Panc1 (cell line): ENCODE results near the gene SLIT3. TPM values are rescaled to one million over a fixed set of nuclear protein-coding genes. Genes with fewer than 3 reads are reported as not detected.
A peak's percentile ranks its signal among the peaks of the same experiment; 100 is the strongest.

ENCODE experiments used
- ATAC-seq: fragments of 200-7000 bp; cut with Tn5 transposase; 2 replicates; pipeline ENCODE4 v1.9.1; 2020; ENCODE audit warnings: mild to moderate bottlenecking, moderate library complexity
- BruUV-seq: library from RNA; stranded (reverse); fragments of 400-500 nt; replicated peaks from 2 replicates; lab custom pipeline; 2021; lab: Mats Ljungman, UMichigan
- CTCF ChIA-PET: fragments of 300-600 bp; sonication (Branson Sonifier 250); formaldehyde crosslinking; loops from one replicate; lab custom pipeline; 2022; ENCODE audit warnings: antibody characterized with exemption; lab: Charles Lee
- POLR2A ChIA-PET: fragments of 300-600 bp; sonication (Branson Sonifier 250); formaldehyde crosslinking; loops from one replicate; lab custom pipeline; 2022; ENCODE audit warnings: antibody characterized with exemption; lab: Charles Lee
- DNase-seq: peaks from one replicate; pipeline ENCODE4 v3.0.0-alpha.2; 2010; ENCODE audit warnings: low read depth, low spot score
- H3K27ac ChIP-seq: 2 replicates; pipeline ENCODE4 v1.5.1; 2011; ENCODE audit warnings: mild to moderate bottlenecking, low read length, inconsistent platforms
- H3K27me3 ChIP-seq: fragments of 200-500 bp; sonication (Bioruptor generic); 2 replicates; pipeline ENCODE4 v1.6.0; 2014; ENCODE audit warnings: low read length, inconsistent platforms; ENCODE audit not compliant: control insufficient read depth, insufficient read depth
- H3K36me3 ChIP-seq: fragments of 200-500 bp; sonication (Bioruptor generic); 2 replicates; pipeline ENCODE4 v1.5.1; 2014; ENCODE audit warnings: inconsistent platforms, mild to moderate bottlenecking, low read length, moderate library complexity; ENCODE audit not compliant: control insufficient read depth, insufficient read depth
- H3K4me1 ChIP-seq: 2 replicates; pipeline ENCODE4 v1.5.1; 2011; ENCODE audit warnings: inconsistent platforms, mild to moderate bottlenecking, low read length, moderate library complexity; ENCODE audit not compliant: control insufficient read depth, insufficient read depth
- H3K4me3 ChIP-seq, 2 experiments: 2 replicates each; pipeline ENCODE4 v1.5.1; 2011 to 2012; ENCODE audit warnings: low read depth in 2 of 2, low read length in 2 of 2, mild to moderate bottlenecking in 2 of 2, inconsistent platforms in 1 of 2, moderate library complexity in 1 of 2
- H3K9me3 ChIP-seq: fragments of 200-500 bp; sonication (Bioruptor generic); 2 replicates; pipeline ENCODE4 v1.5.1; 2014; ENCODE audit warnings: low read depth, mild to moderate bottlenecking, inconsistent platforms, low read length, moderate library complexity; ENCODE audit not compliant: control insufficient read depth, insufficient read depth
- POLR2AphosphoS5 ChIP-seq: IDR thresholded peaks from 2 replicates; pipeline ENCODE4 v1.6.1; 2012; ENCODE audit warnings: mild to moderate bottlenecking, low read depth, low read length, moderate library complexity
- SIN3A ChIP-seq: IDR thresholded peaks from 2 replicates; pipeline ENCODE4 v1.6.1; 2012; ENCODE audit warnings: low read depth, mild to moderate bottlenecking, low read length, moderate library complexity, borderline replicate concordance; ENCODE audit not compliant: insufficient read depth
- TCF7L2 ChIP-seq: IDR thresholded peaks from 2 replicates; pipeline ENCODE4 v1.6.1; 2011; ENCODE audit warnings: mild to moderate bottlenecking, low read depth, low read length, inconsistent platforms
- in situ Hi-C: cut with HindIII; loops from 2 replicates; pipeline ENCODE4 v1.10.0; 2016; ENCODE audit warnings: low sequenced_read_pairs, low pct_unique_long_range_greater_than_20kb
- intact Hi-C: fragments of 100-400 bp; cut with micrococcal nuclease; formaldehyde crosslinking; loops from one replicate; pipeline ENCODE4 v1.10.0; 2022; ENCODE audit not compliant: unreplicated experiment
- total RNA-seq: library from RNA; stranded (reverse); gene quantifications from one replicate; pipeline ENCODE4 v1.2.1, GENCODE V29; 2021; ENCODE audit not compliant: unreplicated experiment
- TF ChIP-seq, protein P1 (sequence below), 2 experiments: IDR thresholded peaks; 2 replicates each; pipeline ENCODE4 v1.6.1; 2011 to 2012; ENCODE audit warnings: low read depth in 2 of 2, control low read depth in 1 of 2, low read length in 1 of 2, mild to moderate bottlenecking in 1 of 2, moderate library complexity in 1 of 2; ENCODE audit not compliant: insufficient read depth in 1 of 2
- TF ChIP-seq, protein P2 (sequence below): fragments of 450-650 bp; IDR thresholded peaks from 2 replicates; pipeline ENCODE4 v1.5.1; 2017; ENCODE audit warnings: mild to moderate bottlenecking

Gene SLIT3
- total RNA-seq, 1 experiment from 2014 or later: 26.4 TPM

DNA sequence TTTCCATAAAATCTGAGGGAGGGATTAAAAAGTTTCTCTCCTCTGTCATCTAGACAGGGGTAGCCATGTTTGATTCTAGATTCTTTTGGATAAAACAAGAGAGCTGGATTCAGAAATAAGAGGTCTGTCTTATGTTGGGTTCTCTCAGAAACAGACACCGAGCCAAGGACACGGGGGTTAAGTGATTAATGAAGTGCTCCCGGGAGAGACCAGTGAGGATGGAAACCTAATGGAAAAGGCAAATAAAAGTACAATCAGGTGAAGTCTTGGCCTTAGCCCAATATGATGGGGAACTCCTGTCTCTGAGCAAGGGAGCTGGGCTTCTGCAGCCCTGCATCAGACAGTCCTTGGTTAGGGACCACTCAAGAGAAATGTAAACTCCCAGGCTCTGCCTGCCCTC is 413.0 kb downstream of the SLIT3 start:
- intact Hi-C loops: no loop called here
- ATAC-seq (no peak), DNase-seq (no peak)
- Histone ChIP-seq H3K9me3 (no peaks in the 10 kb centered on the region), H3K27me3 (peaks cover 2% of the 10 kb centered on the region; the same call in 1 of the 2 replicates), H3K27ac (no peak overlapping the region), H3K4me1 (no peaks in the 10 kb centered on the region), H3K36me3 (no peaks in the 10 kb centered on the region), H3K4me3 (no peak overlapping the region)
- ChIA-PET POLR2A (no interaction called here), CTCF (no interaction called here)
- TF ChIP-seq SIN3A: no peak
- in situ Hi-C loops: no loop called here
- BruUV-seq: no TSS peak

DNA sequence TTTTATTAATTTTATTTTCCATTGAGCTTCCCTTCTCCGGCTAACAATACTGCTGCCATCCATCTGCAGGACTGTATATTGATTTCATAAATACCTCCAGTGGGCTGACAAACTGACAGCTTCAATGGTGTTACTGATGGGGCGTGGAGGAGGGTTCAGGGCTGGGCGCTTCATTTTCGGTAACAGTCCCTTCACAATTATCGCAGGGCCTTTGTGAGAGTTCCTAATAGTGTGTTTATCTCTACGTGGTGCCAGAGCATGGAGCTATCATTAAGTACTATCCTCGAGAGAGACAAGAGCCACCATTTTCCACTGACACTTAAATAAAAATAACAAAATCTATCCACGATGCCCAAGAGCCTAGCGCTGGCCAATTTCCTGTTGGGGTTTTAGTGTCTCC is 414.8 kb downstream of the SLIT3 start:
- in situ Hi-C loops: no loop called here
- ATAC-seq (no peak), DNase-seq (no peak)
- no peaks in the 10 kb centered on the region for H3K9me3 ChIP-seq
- no TSS peak for BruUV-seq
- H3K4me1 ChIP-seq: no peaks in the 10 kb centered on the region
- CTCF ChIA-PET: no interaction called here
- intact Hi-C loops: no loop called here
- H3K36me3 ChIP-seq: no peaks in the 10 kb centered on the region
- TF ChIP-seq TCF7L2 (no peak), SIN3A (no peak)
- TF ChIP-seq, protein P1, sequence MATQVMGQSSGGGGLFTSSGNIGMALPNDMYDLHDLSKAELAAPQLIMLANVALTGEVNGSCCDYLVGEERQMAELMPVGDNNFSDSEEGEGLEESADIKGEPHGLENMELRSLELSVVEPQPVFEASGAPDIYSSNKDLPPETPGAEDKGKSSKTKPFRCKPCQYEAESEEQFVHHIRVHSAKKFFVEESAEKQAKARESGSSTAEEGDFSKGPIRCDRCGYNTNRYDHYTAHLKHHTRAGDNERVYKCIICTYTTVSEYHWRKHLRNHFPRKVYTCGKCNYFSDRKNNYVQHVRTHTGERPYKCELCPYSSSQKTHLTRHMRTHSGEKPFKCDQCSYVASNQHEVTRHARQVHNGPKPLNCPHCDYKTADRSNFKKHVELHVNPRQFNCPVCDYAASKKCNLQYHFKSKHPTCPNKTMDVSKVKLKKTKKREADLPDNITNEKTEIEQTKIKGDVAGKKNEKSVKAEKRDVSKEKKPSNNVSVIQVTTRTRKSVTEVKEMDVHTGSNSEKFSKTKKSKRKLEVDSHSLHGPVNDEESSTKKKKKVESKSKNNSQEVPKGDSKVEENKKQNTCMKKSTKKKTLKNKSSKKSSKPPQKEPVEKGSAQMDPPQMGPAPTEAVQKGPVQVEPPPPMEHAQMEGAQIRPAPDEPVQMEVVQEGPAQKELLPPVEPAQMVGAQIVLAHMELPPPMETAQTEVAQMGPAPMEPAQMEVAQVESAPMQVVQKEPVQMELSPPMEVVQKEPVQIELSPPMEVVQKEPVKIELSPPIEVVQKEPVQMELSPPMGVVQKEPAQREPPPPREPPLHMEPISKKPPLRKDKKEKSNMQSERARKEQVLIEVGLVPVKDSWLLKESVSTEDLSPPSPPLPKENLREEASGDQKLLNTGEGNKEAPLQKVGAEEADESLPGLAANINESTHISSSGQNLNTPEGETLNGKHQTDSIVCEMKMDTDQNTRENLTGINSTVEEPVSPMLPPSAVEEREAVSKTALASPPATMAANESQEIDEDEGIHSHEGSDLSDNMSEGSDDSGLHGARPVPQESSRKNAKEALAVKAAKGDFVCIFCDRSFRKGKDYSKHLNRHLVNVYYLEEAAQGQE (IDR thresholded peaks at IDR 0.05; ENCODE audit: insufficient read depth in 1 of 2, low read depth in 2 of 2, low read length in 1 of 2): no peak
- POLR2A ChIA-PET: no interaction called here
- H3K27me3 ChIP-seq: peaks cover 2% of the 10 kb centered on the region; the same call in 1 of the 2 replicates
- no peak overlapping the region for H3K27ac ChIP-seq
- no peak overlapping the region for H3K4me3 ChIP-seq

DNA sequence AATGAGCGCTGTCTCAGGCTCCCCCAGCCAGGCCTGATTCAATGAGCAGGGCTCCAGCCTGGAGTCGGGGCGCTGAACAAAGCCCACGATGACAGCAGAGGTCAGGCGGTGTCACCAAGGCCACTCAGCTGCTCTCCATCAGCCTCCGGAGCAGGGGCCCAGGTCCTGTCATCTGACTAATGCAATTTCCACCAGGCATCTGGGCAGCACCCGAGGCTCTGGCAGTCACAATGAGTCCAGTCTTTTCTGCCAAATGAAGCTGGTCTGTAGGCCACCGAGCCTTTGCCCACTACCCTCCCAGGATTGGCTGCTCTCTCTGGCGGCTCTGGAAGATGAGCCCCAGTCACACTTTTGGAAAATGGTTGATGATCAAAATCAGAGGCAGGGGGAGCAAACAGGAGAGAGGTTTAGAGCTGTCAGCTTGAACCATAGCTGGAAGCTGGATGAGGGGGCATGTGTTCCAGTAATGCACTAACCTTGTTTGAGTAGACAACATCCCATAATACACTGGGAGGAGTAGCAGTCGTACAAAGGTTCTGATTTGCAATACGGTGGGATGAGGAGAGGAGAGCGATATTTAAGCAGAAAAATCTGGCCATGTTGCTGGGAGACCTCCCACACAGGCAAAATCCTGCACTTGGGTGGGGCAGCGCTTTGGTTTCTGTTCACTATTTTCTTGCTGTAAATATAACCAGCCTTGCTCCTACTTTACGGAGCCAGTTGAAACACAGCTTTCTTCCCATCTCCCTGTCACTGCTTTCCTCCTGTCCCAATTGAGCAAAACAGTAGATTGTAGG is 415.4 kb downstream of the SLIT3 start:
- Histone ChIP-seq H3K27ac (no peak overlapping the region), H3K27me3 (peaks cover 2% of the 10 kb centered on the region; the same call in 1 of the 2 replicates), H3K4me1 (no peaks in the 10 kb centered on the region), H3K9me3 (no peaks in the 10 kb centered on the region), H3K36me3 (no peaks in the 10 kb centered on the region), H3K4me3 (no peak overlapping the region)
- TF ChIP-seq, protein P1 (IDR thresholded peaks at IDR 0.05; ENCODE audit: insufficient read depth in 1 of 2, low read depth in 2 of 2, low read length in 1 of 2): no peak
- no peak for TF ChIP-seq SIN3A
- TF ChIP-seq, protein P2, sequence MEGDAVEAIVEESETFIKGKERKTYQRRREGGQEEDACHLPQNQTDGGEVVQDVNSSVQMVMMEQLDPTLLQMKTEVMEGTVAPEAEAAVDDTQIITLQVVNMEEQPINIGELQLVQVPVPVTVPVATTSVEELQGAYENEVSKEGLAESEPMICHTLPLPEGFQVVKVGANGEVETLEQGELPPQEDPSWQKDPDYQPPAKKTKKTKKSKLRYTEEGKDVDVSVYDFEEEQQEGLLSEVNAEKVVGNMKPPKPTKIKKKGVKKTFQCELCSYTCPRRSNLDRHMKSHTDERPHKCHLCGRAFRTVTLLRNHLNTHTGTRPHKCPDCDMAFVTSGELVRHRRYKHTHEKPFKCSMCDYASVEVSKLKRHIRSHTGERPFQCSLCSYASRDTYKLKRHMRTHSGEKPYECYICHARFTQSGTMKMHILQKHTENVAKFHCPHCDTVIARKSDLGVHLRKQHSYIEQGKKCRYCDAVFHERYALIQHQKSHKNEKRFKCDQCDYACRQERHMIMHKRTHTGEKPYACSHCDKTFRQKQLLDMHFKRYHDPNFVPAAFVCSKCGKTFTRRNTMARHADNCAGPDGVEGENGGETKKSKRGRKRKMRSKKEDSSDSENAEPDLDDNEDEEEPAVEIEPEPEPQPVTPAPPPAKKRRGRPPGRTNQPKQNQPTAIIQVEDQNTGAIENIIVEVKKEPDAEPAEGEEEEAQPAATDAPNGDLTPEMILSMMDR: no peak
- TF ChIP-seq TCF7L2: no peak
- TF ChIP-seq POLR2AphosphoS5: no peak
- BruUV-seq: no TSS peak
- in situ Hi-C loops (no loop called here), intact Hi-C loops (no loop called here)
- ATAC-seq: peak; percentile 45; the same call in 1 of the 2 replicates
- CTCF ChIA-PET: no interaction called here
- no peak for DNase-seq
- POLR2A ChIA-PET: no interaction called here
